ENCODE results near the gene PDE1A. TPM values are rescaled to one million over a fixed set of nuclear protein-coding genes. Genes with fewer than 3 reads are reported as not detected.

Gene PDE1A
- total and polyA plus RNA-seq, 3 experiments from 2014 or later = not detected

DNA sequence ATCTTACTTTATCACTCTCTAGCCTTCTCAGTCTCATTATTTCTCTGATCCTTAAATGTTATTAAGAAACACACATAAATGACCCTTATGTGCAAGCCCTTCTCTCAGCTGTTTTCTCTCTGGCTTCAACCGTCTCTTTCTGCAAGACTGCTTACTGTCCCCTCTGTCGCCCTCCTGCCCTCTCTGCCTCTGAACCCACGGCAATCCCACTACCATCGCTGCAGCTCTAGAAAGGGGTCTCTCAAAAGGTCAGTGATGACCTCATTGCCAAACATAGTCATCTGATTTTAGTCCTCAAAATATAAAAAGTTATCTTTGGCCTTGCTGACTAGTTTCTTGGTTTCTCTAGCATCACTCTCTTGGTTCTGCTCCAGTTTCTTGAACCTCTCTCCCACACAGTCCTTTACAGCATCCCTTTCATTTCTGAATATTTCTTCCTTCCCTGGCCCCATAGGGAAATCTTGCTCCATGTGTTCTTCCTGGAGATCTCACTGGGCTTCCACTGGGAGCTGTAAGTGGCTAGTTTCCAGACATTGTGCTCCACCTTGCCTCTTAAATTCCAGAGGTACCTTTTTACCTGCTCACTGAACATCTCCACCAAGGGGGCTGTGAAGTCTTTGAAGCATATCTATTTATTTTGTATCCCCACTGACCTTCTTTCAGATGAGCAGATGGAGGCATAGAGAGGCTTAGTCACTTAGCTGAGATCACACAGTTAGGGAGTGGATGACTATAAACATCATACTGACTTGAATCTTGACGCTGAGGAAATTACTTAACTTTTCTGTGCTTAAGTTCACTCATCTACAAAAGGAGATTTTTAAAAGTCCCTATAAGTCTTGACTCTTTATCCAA is 96.2 kb downstream of the PDE1A start:
- Mint-ChIP-seq H3K4me3 (no peak overlapping the region), H3K27ac (no peak overlapping the region), H3K4me1 (no peaks in the 10 kb centered on the region), H3K36me3 (no peaks in the 10 kb centered on the region), H3K27me3 (peaks cover 0 to 2% of the 10 kb centered on the region in 2 donors), H3K9me3 (peaks cover 0 to 24% (median 13%) of the 10 kb centered on the region in 5 donors)
- CTCF ChIA-PET = no interaction called here
- H3K9me3 ChIP-seq (ENCODE audit: low read length) = no peaks in the 10 kb centered on the region
- no peaks in the 10 kb centered on the region for H3K36me3 ChIP-seq (ENCODE audit: insufficient read depth, low read length)
- DNase-seq = no peak
- POLR2A ChIA-PET = no interaction called here
- no peaks in the 10 kb centered on the region for H3K27me3 ChIP-seq (ENCODE audit: insufficient read depth, low read length, poor library complexity, severe bottlenecking)
- H3K4me3 ChIP-seq (ENCODE audit: low read length) = no peak overlapping the region
- H3K4me1 ChIP-seq (ENCODE audit: insufficient read depth, low read length) = no peaks in the 10 kb centered on the region
- no peak overlapping the region for H3K27ac ChIP-seq (ENCODE audit: low read depth, low read length)

DNA sequence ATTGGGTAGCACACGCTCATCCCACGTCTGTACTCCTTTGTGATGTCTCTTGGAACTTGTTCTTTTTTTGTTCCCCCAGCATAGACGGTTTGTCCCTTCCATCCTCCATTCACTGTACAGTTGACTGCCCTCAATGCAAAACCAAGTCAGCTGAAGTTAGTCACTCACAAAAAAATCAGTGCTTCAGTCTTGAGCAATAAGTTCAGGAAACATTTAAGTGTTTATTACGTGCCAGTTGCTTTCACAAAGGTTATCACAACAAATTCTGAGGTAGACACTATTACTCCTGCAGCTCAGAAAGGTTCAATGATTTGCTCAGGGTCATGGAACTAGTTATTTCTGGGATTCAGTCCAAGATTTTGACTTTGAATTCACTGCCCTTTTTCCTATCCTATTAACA is 102.2 kb downstream of the PDE1A start:
- Histone ChIP-seq H3K4me3 (ENCODE audit: low read length) (no peak overlapping the region), H3K9me3 (ENCODE audit: low read length) (no peaks in the 10 kb centered on the region), H3K27ac (ENCODE audit: low read depth, low read length) (no peak overlapping the region), H3K4me1 (ENCODE audit: insufficient read depth, low read length) (no peaks in the 10 kb centered on the region), H3K27me3 (ENCODE audit: insufficient read depth, low read length, poor library complexity, severe bottlenecking) (no peaks in the 10 kb centered on the region), H3K36me3 (ENCODE audit: insufficient read depth, low read length) (no peaks in the 10 kb centered on the region)
- CTCF ChIA-PET = no interaction called here
- POLR2A ChIA-PET = no interaction called here
- Mint-ChIP-seq H3K36me3 (peaks cover 0 to 1% (median 0%) of the 10 kb centered on the region in 3 donors), H3K27me3 (no peaks in the 10 kb centered on the region), H3K27ac (no peak overlapping the region), H3K4me1 (no peaks in the 10 kb centered on the region), H3K4me3 (no peak overlapping the region), H3K9me3 (peaks cover 0 to 7% (median 3%) of the 10 kb centered on the region in 5 donors)
- no peak for DNase-seq

- Histone ChIP-seq H3K27me3 (ENCODE audit: insufficient read depth, low read length, poor library complexity, severe bottlenecking) (no peaks in the 10 kb centered on the region), H3K27ac (ENCODE audit: low read depth, low read length) (no peak overlapping the region), H3K9me3 (ENCODE audit: low read length) (no peaks in the 10 kb centered on the region), H3K4me1 (ENCODE audit: insufficient read depth, low read length) (no peaks in the 10 kb centered on the region), H3K36me3 (ENCODE audit: insufficient read depth, low read length) (no peaks in the 10 kb centered on the region), H3K4me3 (ENCODE audit: low read length) (no peak overlapping the region)
- ChIA-PET CTCF (no interaction called here), POLR2A (no interaction called here)
- H3K4me3 Mint-ChIP-seq = no peak overlapping the region
- no peak overlapping the region for H3K27ac Mint-ChIP-seq
- no peaks in the 10 kb centered on the region for H3K27me3 Mint-ChIP-seq
- H3K4me1 Mint-ChIP-seq = no peaks in the 10 kb centered on the region
- H3K9me3 Mint-ChIP-seq = peaks cover 0 to 7% (median 3%) of the 10 kb centered on the region in 5 donors
- H3K36me3 Mint-ChIP-seq = peaks cover 0 to 1% (median 0%) of the 10 kb centered on the region in 3 donors
- no peak for DNase-seq
Measured at GRCh38 chr2:182321096-182321495, 105.7 kb downstream of the PDE1A start.

DNA sequence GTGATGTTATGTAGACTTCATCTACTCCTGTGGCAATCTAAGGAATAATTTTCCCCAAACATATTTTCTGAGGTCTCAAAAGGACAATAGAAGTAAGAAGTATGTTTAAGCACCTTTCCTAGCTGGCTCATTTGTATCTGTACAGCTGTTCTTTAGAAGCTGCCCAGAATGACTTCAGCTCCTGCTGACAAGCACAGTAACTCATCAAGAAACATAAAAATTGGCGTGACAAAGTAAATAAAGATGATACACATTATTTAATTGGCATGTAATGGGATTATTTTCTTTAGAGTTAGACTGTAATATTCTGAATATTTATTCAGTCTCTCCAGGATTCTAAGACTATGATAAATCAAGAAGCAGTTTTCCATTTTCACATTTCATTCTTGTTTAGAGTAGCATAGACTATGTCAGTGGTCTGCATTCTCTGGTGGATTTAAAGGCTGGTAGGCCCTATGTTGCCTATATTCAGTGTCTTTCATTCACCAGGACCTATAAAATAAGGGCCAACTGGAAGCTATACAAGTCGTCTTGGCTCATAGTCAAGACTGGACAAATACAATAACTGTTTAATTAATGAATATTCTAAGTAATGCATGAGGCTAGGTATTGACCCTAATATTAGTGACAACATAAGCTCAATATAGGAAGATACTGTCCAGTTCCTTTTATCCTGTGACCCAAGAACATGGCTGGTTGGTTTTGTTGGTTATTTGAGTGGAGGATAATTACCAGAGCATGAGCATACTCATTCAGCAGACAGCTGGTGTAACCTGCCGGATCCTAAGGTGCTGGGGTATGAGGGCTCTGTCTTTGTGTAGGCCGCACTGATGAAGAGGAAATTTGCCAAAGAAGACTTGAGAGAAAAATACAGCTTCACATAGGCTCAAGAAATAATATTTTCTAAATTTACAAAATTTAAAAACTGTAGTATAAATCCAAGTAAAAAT is 107.0 kb downstream of the PDE1A start:
- Histone ChIP-seq H3K4me1 (ENCODE audit: insufficient read depth, low read length) (no peaks in the 10 kb centered on the region), H3K36me3 (ENCODE audit: insufficient read depth, low read length) (no peaks in the 10 kb centered on the region), H3K4me3 (ENCODE audit: low read length) (no peak overlapping the region), H3K27ac (ENCODE audit: low read depth, low read length) (no peak overlapping the region), H3K9me3 (ENCODE audit: low read length) (no peaks in the 10 kb centered on the region), H3K27me3 (ENCODE audit: insufficient read depth, low read length, poor library complexity, severe bottlenecking) (no peaks in the 10 kb centered on the region)
- peaks cover 0 to 1% (median 0%) of the 10 kb centered on the region in 3 donors for H3K36me3 Mint-ChIP-seq
- H3K27ac Mint-ChIP-seq = no peak overlapping the region
- POLR2A ChIA-PET = no interaction called here
- CTCF ChIA-PET = no interaction called here
- H3K27me3 Mint-ChIP-seq = no peaks in the 10 kb centered on the region
- DNase-seq = no peak
- peaks cover 0 to 7% (median 3%) of the 10 kb centered on the region in 5 donors for H3K9me3 Mint-ChIP-seq
- H3K4me3 Mint-ChIP-seq = no peak overlapping the region
- H3K4me1 Mint-ChIP-seq = no peaks in the 10 kb centered on the region

DNA sequence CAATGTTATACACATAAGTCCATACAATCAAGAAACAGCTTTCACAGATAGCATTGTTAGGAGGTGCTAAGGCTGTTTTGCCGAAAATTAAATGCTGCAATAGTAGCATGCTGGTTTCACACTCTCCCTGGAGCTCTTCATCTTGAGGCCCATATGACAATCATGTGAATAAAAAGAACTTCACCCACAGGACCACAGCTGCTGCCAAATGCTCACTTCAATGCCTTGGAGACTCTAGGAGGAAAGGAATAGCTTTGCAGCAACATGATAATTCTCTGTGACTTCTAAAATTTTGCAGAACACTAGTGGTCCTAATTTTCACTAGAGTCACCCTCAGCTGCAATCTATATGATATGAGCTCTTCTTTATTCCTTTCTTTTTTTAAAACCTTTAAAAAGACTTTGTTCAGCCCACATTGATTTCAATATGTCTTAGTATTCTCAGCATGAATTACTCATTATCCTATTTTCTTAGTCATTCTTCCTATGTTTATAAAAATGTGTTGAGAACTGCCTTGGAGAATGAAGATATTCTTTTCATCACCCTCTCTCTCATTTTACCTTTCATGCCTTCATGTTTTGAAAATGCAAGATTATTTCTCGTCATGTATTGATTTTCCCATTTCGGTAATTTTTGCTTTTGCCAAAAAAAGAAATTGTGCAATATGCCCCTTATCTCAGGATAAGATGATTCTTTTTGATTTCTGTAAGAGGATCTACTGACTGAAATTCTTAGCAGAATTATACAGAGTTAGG is 108.2 kb downstream of the PDE1A start:
- H3K27ac Mint-ChIP-seq = no peak overlapping the region
- no peaks in the 10 kb centered on the region for H3K4me1 Mint-ChIP-seq
- ChIA-PET CTCF (no interaction called here), POLR2A (no interaction called here)
- no peaks in the 10 kb centered on the region for H3K36me3 Mint-ChIP-seq
- Histone ChIP-seq H3K4me1 (ENCODE audit: insufficient read depth, low read length) (no peaks in the 10 kb centered on the region), H3K27me3 (ENCODE audit: insufficient read depth, low read length, poor library complexity, severe bottlenecking) (no peaks in the 10 kb centered on the region), H3K9me3 (ENCODE audit: low read length) (no peaks in the 10 kb centered on the region), H3K36me3 (ENCODE audit: insufficient read depth, low read length) (no peaks in the 10 kb centered on the region), H3K4me3 (ENCODE audit: low read length) (no peak overlapping the region), H3K27ac (ENCODE audit: low read depth, low read length) (no peak overlapping the region)
- no peak overlapping the region for H3K4me3 Mint-ChIP-seq
- H3K27me3 Mint-ChIP-seq = no peaks in the 10 kb centered on the region
- peaks cover 0 to 7% (median 0%) of the 10 kb centered on the region in 5 donors for H3K9me3 Mint-ChIP-seq
- DNase-seq = no peak

GRCh38 chr2:182316950-182317349 is 109.9 kb downstream of the PDE1A start:
- Mint-ChIP-seq H3K36me3 (no peaks in the 10 kb centered on the region), H3K27ac (no peak overlapping the region), H3K27me3 (no peaks in the 10 kb centered on the region), H3K4me1 (no peaks in the 10 kb centered on the region), H3K4me3 (no peak overlapping the region), H3K9me3 (peaks cover 0 to 2% (median 0%) of the 10 kb centered on the region in 5 donors)
- DNase-seq = no peak
- H3K36me3 ChIP-seq (ENCODE audit: insufficient read depth, low read length) = no peaks in the 10 kb centered on the region
- no peak overlapping the region for H3K27ac ChIP-seq (ENCODE audit: low read depth, low read length)
- no peaks in the 10 kb centered on the region for H3K4me1 ChIP-seq (ENCODE audit: insufficient read depth, low read length)
- H3K27me3 ChIP-seq (ENCODE audit: insufficient read depth, low read length, poor library complexity, severe bottlenecking) = no peaks in the 10 kb centered on the region
- CTCF ChIA-PET = no interaction called here
- H3K4me3 ChIP-seq (ENCODE audit: low read length) = no peak overlapping the region
- no peaks in the 10 kb centered on the region for H3K9me3 ChIP-seq (ENCODE audit: low read length)
- POLR2A ChIA-PET = no interaction called here

DNA sequence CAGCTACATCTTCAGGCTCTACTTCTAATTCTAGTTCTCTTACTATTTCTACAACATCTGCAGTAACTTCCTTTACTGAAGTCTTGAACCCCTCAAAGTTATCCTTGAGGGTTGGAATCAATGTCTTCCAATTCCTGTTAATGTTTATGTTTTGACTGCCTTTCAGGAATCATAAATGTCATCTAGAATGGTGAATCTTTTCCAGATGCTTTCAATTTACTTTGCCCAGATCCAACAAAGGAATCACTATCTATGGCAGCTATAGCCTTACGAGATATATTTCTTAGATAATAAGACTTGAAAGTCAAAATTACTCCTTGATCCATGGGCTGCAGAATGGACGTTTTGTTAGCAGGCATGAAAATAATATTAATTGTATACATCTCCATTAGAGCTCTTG is 123.9 kb downstream of the PDE1A start:
- ChIA-PET POLR2A (no interaction called here), CTCF (no interaction called here)
- H3K27ac Mint-ChIP-seq = no peak overlapping the region
- Histone ChIP-seq H3K4me3 (ENCODE audit: low read length) (no peak overlapping the region), H3K27me3 (ENCODE audit: insufficient read depth, low read length, poor library complexity, severe bottlenecking) (no peaks in the 10 kb centered on the region), H3K27ac (ENCODE audit: low read depth, low read length) (no peak overlapping the region), H3K9me3 (ENCODE audit: low read length) (no peaks in the 10 kb centered on the region), H3K4me1 (ENCODE audit: insufficient read depth, low read length) (no peaks in the 10 kb centered on the region), H3K36me3 (ENCODE audit: insufficient read depth, low read length) (no peaks in the 10 kb centered on the region)
- no peaks in the 10 kb centered on the region for H3K36me3 Mint-ChIP-seq
- DNase-seq = no peak
- no peak overlapping the region for H3K4me3 Mint-ChIP-seq
- no peaks in the 10 kb centered on the region for H3K4me1 Mint-ChIP-seq
- H3K9me3 Mint-ChIP-seq = peaks cover 0 to 4% (median 0%) of the 10 kb centered on the region in 5 donors
- H3K27me3 Mint-ChIP-seq = peaks cover 0 to 2% of the 10 kb centered on the region in 2 donors
